HG03342 (cell line): Measurements from ENCODE around the gene ETV5.
A peak's percentile ranks its signal among the peaks of the same experiment; 100 is the strongest.

Experiments used
- ATAC-seq: cut with Tn5 transposase; IDR thresholded peaks from one replicate; pipeline ENCODE4 v1.9.1; 2021; ENCODE audit warnings: mild to moderate bottlenecking, moderate library complexity; ENCODE audit not compliant: unreplicated experiment

The ETV5 gene

GRCh38 chr3:186070133-186070532 lies 38.8 kb downstream of the ETV5 start:
- no peak for ATAC-seq

DNA sequence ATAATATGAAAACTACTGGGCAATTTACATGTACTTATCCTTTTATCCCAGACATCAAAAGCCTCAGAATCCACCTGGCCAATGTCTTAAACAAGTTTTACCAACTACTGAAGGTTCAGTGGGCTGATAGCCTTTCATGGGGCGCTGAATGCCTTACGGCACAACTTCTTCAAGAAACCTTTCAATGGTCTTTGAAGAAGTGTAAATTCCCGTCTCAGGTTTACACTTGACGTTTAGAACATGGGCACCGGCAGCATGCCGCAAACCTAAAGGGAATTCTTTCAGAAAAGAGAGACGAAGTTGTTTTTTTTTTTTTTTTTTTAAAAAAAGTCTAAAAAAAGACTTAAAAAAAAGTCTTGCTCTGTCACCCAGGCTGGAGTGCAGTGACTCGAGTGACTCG lies 39.7 kb downstream of the ETV5 start:
- ATAC-seq: no peak

DNA sequence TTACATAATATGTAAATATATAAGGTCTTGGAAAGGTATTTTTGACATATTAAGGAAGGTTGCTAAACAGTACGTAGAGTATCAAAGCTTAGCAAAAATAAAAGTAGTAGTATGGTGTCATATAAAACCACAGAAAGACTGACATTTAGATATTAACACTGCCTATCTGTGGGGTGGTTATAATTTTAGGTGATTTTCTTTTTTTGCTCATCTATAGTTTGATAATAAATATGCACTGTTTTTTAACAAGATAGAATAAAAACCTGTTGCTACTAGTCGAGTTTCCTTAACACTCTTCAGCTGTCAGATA lies 40.7 kb downstream of the ETV5 start:
- ATAC-seq: no peak

GRCh38 chr3:186067360-186068242 lies 41.3 kb downstream of the ETV5 start:
- ATAC-seq: no peak

GRCh38 chr3:186060222-186060621 lies 48.7 kb downstream of the ETV5 start:
- ATAC-seq: peak; percentile 74

- ATAC-seq: no peak
These were observed 49.7 kb downstream of the ETV5 start for GRCh38 chr3:186059192-186059591.

- no peak for ATAC-seq
These were observed 50.7 kb downstream of the ETV5 start for GRCh38 chr3:186058225-186058624.

DNA sequence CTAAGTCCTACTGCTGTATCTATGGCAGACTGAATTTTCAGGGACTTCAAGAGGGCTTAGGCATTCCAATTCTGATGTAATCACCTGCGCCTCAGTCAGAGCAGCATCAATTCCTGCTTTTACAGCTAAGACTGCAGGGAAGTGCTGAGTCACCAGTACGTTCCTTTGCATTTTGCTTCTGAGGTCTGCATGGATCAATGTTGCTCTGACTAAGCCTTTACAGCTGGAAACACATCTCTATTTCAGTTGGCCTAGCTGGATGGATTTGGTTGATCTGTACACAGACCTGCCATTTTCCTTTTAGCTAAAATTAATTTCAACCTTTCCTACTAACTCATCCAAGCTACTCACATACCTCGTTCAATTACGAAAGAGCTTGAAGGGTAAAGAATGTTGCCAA lies 51.3 kb downstream of the ETV5 start:
- no peak for ATAC-seq

DNA sequence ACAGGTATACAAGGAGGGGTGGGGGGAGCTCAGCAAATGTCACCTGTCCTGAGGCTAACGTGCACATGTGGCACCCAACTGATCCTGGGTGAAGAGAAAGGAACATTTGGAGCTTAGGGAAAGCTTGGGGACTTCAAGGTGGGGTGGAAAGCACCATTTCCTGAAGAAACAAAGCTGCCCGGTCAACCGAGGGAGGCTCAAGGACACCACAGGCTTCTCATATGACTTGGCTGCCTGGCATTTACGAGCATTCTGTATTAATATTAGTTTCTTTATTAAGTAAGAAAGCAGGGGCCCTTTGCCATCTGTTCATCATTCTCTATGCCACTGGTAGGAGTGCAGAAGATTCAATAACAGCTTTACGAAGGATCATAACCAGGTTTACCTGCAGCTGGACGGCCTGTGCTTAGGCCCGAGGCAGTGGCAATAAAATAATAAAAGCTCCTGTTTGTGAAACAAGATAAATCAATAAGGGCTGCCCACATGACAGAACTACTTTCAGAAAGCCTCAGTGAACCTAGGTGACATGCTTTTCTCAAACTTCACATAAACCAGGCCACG lies 54.0 kb downstream of the ETV5 start:
- ATAC-seq: no peak

- no peak for ATAC-seq
These were observed 54.7 kb downstream of the ETV5 start for GRCh38 chr3:186053954-186054791.

- no peak for ATAC-seq
These were observed 56.6 kb downstream of the ETV5 start for GRCh38 chr3:186052096-186052840.

- no peak for ATAC-seq
These were observed 59.9 kb downstream of the ETV5 start for GRCh38 chr3:186049001-186049400.

DNA sequence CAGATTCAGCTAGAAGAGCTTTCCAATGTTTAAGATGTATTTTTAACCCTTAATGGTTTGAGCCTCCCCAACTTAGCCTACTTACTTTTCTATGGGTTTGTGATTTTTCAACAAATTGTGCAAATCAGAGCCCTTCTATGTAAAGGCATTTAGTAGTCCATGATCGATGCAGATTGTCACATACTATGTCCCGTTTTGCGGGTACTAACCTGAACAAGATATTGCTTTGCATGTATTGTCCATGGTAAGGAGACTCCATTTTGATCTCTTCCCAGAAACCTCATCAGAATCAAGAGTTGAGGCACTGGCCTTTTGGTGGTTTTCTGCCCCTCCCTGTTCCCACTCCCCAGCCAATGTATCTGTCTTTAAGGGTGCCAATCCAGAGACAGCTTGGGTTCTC lies 60.8 kb downstream of the ETV5 start:
- ATAC-seq: no peak

GRCh38 chr3:186046838-186047237 lies 62.1 kb downstream of the ETV5 start:
- no peak for ATAC-seq

DNA sequence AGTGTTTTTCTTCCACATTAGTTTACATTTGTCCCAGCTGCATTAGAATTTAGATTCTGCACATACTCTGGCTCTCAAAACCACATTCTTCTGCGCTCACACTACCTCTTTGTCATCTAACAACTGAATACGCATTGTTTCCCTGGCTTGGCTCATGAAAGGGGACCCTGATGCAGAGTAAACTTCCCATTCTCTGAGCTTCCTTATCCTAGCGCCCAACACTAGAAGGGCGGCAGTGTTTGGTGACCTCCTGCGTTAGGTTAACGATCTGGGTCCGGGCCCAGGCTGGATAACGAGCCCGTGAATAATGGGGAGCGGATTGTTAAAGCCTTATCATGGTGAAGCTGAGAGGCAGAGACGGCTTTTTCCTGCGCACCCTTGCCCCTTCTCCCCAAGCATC lies 63.9 kb downstream of the ETV5 start:
- no peak for ATAC-seq

GRCh38 chr3:186044427-186044826 lies 64.5 kb downstream of the ETV5 start:
- ATAC-seq: no peak

- no peak for ATAC-seq
These were observed 66.2 kb downstream of the ETV5 start for GRCh38 chr3:186042521-186043202.

GRCh38 chr3:186042036-186042435 lies 66.9 kb downstream of the ETV5 start:
- ATAC-seq: no peak

- no peak for ATAC-seq
These were observed 70.5 kb downstream of the ETV5 start for GRCh38 chr3:186038360-186038759.

GRCh38 chr3:186035277-186035676 lies 73.6 kb downstream of the ETV5 start:
- no peak for ATAC-seq

GRCh38 chr3:186032321-186032720 lies 76.6 kb downstream of the ETV5 start:
- no peak for ATAC-seq
